GM13977 (cell line): ENCODE data around the gene USP35.

ENCODE experiments used
- DNase-seq: peaks from one replicate; pipeline ENCODE4 v3.0.0; 2012; ENCODE audit warnings: low spot score
- in situ Hi-C: fragments of 300-500 bp; cut with MboI; formaldehyde crosslinking; loops from one replicate; pipeline ENCODE4 v1.12.0; 2022; ENCODE audit warnings: low sequenced_read_pairs, low pct_unique_long_range_greater_than_20kb, mixed read lengths, inconsistent platforms; ENCODE audit not compliant: unreplicated experiment
- TF ChIP-seq, protein P1 (sequence below): IDR thresholded peaks from 2 replicates; pipeline ENCODE4 v1.5.1; 2012; ENCODE audit warnings: mild to moderate bottlenecking, control low read depth; ENCODE audit not compliant: insufficient read depth; ENCODE audit errors: extremely low read depth, missing control alignments

USP35 gene

DNA sequence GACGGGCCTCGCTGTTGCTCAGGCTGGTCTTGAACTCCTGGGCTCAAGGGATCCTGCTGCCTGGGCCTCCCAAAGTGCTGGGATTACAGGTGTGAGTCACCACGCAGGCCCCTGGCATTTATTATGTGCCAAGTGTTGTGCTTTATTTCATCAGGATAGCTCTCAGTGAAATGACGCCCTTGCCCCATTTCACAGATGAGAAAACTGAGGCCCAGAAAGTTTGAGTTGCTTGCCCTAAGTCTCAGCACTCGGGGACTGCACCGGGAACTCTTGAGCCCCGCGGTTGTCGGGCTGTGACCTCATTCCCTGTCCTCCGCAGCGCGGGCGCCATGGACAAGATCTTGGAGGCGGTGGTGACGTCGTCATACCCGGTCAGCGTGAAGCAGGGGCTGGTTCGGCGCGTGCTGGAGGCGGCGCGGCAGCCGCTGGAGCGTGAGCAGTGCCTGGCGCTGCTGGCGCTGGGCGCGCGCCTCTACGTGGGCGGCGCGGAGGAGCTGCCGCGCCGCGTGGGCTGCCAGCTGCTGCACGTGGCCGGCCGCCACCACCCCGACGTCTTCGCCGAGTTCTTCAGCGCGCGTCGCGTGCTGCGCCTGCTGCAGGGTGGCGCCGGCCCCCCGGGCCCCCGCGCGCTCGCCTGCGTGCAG, 7.3 kb downstream of the USP35 start:
- TF ChIP-seq, protein P1, sequence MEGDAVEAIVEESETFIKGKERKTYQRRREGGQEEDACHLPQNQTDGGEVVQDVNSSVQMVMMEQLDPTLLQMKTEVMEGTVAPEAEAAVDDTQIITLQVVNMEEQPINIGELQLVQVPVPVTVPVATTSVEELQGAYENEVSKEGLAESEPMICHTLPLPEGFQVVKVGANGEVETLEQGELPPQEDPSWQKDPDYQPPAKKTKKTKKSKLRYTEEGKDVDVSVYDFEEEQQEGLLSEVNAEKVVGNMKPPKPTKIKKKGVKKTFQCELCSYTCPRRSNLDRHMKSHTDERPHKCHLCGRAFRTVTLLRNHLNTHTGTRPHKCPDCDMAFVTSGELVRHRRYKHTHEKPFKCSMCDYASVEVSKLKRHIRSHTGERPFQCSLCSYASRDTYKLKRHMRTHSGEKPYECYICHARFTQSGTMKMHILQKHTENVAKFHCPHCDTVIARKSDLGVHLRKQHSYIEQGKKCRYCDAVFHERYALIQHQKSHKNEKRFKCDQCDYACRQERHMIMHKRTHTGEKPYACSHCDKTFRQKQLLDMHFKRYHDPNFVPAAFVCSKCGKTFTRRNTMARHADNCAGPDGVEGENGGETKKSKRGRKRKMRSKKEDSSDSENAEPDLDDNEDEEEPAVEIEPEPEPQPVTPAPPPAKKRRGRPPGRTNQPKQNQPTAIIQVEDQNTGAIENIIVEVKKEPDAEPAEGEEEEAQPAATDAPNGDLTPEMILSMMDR, result no peak
- DNase-seq, result no peak
- in situ Hi-C loops, result no loop called here

DNA sequence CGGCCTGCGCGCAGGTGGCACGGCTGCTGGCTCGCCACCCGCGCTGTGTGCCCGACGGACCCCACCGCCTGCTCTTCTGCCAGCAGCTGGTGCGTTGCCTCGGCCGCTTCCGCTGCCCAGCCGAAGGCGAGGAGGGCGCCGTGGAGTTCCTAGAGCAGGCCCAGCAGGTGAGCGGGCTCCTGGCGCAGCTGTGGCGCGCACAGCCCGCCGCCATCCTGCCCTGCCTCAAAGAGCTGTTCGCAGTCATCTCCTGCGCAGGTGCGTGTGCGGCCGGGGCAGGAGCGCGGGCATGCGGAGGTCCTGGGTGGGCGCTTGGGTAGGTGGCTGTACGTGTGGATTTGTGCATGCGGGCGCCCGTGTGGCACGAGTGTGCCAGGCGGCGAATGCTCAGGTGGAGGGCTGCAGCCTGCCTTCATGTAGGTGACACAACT, 8.0 kb downstream of the USP35 start:
- TF ChIP-seq, protein P1, result no peak
- in situ Hi-C loops, result no loop called here
- no peak for DNase-seq

GRCh38 chr11:78197816-78198215, 9.1 kb downstream of the USP35 start:
- TF ChIP-seq, protein P1, result no peak
- in situ Hi-C loops, result no loop called here
- no peak for DNase-seq

- in situ Hi-C loops, result no loop called here
- TF ChIP-seq, protein P1, result no peak
- DNase-seq, result no peak
These were observed 10.4 kb downstream of the USP35 start for GRCh38 chr11:78199015-78199652.

- TF ChIP-seq, protein P1, result no peak
- no peak for DNase-seq
- in situ Hi-C loops, result no loop called here
These were observed 10.9 kb downstream of the USP35 start for GRCh38 chr11:78199653-78200015.

DNA sequence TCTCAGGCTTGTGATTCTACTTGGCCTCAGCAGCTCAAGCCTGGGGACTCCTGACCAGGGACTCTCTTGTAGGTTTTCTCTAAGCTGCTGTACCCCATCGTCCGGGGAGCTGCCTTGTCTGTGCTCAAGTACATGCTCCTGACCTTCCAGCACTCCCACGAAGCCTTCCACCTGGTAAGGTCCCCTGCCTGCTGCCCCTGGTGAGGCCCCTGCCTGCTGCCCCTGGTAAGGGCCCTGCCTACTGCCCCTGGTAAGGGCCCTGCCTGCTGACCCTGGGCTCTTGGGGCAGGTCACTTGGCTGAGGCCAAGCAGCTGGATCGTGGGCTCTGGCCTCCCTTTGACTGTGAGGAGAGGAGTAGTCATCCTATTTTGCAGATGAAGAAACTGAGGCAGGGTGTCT, 11.3 kb downstream of the USP35 start:
- TF ChIP-seq, protein P1, result no peak
- in situ Hi-C loops, result no loop called here
- DNase-seq, result no peak
